H7 (cell line): Measurements from ENCODE around the gene H2BW1. TPM values are rescaled to one million over a fixed set of nuclear protein-coding genes. Genes with fewer than 3 reads are reported as not detected.
"Not testable (repeated sequence)": the region's sequence is repeated elsewhere in the genome, so short reads cannot be mapped to it uniquely, and the experiment has no call there.

Experiments used
- DNase-seq: peaks from one replicate; pipeline ENCODE4 v3.0.0; 2012
- H3K27me3 ChIP-seq: 2 replicates; pipeline ENCODE4 v1.6.0; 2011; ENCODE audit warnings: mild to moderate bottlenecking, low read length; ENCODE audit not compliant: control insufficient read depth, insufficient read depth
- H3K36me3 ChIP-seq: replicated peaks from 2 replicates; pipeline ENCODE4 v1.5.1; 2011; ENCODE audit warnings: low read length; ENCODE audit not compliant: control insufficient read depth, insufficient read depth
- H3K4me3 ChIP-seq: 2 replicates; pipeline ENCODE4 v1.5.1; 2011; ENCODE audit warnings: low read depth, mild to moderate bottlenecking, control low read depth, low read length, moderate library complexity; ENCODE audit not compliant: insufficient read depth
- total RNA-seq: library from RNA; depleted of rRNA; stranded (reverse); fragments of >200 nt; shearing (Covaris generic); gene quantifications from 2 replicates; pipeline ENCODE4 v1.2.3, GENCODE V29; 2014; rRNA removed

H2BW1 gene, protein sequence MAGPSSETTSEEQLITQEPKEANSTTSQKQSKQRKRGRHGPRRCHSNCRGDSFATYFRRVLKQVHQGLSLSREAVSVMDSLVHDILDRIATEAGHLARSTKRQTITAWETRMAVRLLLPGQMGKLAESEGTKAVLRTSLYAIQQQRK
- not detected in 2 replicates for total RNA-seq

DNA sequence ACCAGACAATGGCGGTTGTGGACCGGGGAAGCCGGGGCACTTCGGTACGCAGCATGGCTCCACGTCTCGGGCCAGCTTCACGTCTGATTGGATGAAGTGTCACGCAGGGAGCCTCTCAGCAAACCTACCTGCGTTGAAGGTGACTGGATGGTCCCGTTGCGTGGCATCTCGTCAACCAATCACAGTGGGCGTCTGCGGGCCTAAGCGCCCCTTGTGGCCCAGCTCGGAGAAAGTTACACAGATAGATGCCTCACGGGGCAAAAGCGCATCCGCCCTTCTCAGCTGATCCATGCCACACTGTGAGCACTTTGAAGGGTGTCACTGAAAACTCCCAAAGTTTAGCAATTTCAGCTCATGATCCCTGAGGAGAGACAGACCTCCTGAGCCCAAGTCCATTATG lies at the start of gene H2BW1:
H2BW1 (minus strand) TSS at position 103 of the 400 bp plus-strand sequence. CDS start 132 bp downstream, outside the sequence.
- H3K4me3 ChIP-seq: no peak within 1 kb of the TSS
- H3K36me3 ChIP-seq: no peaks in the 10 kb centered on the region
- no peaks in the 10 kb centered on the region for H3K27me3 ChIP-seq
- DNase-seq: peak; percentile 23

DNA sequence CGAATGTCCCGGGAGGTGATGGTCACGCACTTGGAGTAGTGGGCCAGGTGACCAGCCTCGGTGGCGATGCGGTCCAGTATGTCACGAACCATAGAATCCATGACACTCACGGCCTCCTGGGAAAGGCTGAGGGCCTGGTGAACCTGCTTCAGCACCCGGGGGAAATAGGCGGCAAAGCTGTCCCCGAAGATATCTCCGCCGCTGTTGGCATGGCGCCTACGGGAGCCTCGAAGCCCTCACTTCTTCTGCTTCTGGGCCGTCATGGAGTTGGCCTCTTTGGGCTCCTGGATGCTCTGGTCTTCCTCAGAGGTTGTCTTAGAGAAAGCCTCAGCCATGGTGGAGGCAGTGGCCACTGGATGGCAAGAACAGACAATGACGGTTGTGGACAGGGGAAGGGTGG lies 49.1 kb upstream of the H2BW1 start:
- H3K27me3 ChIP-seq, H3K4me3 ChIP-seq, H3K36me3 ChIP-seq, DNase-seq: not testable (repeated sequence)

DNA sequence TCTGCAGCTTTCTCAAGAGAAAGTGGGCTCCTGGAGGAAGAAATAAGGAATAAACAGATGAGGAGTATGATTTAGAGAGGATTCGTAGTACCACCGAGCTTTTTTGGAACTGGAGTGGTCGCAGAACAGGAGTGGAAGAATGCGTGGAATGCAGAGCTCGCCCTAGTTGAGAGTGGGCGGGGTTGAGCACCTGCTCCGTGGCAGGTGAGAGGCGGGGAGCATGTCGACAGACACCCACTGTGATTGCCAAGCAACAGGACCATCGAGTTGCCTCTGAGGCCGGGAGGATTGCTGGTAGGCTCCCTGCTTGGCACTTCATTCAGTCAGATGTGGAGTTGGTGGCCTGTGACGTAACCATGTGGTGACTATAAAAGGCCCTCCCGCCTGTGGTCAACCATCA lies 41.4 kb upstream of the H2BW1 start:
- not testable (repeated sequence) for H3K27me3 ChIP-seq, H3K4me3 ChIP-seq, DNase-seq, H3K36me3 ChIP-seq

DNA sequence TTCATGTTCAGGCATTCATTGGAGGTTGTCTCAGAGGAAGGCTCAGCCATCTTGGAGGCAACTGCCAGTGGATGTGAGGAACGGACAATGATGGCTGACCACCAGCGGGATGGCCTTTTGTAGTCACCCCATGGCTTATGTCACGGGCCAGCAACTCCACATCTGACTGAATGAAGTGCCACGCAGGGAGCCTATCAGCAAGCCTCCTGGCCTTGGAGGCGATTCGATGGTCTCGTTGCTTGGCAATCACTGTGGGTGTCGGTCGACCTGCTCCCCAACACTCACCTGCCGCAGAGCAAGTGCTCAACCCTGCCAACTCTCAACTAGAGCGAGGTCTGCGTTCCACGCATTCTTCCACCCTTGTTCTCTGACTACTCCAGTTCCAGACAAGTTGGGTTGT lies 33.7 kb upstream of the H2BW1 start:
- no peak for DNase-seq

DNA sequence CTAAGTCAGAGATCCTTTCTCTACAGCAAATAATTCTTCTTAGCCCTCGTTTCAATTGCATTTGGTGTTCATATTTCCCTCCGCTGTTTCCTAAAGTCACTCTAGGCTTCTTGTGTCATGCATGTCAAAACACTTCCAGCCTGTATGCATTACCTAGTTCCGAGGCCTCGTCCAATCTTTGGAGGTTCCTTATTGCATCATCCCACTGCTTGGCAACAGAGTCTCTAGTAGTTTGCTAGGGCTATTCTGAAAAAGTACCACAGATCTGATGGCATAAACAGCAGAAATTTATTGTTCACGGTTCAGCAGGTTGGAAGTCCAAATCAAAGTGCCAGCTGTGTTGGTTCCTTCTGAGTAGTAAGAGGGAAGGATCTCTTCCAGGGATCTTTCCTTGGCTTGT lies 32.1 kb upstream of the H2BW1 start:
- Histone ChIP-seq H3K36me3 (no peaks in the 10 kb centered on the region), H3K4me3 (no peak overlapping the region), H3K27me3 (no peaks in the 10 kb centered on the region)
- no peak for DNase-seq

More for the DNA sequence above, 33.7 kb upstream of the H2BW1 start:
- H3K4me3 ChIP-seq: no peak overlapping the region
- no peaks in the 10 kb centered on the region for H3K27me3 ChIP-seq
- no peaks in the 10 kb centered on the region for H3K36me3 ChIP-seq

DNA sequence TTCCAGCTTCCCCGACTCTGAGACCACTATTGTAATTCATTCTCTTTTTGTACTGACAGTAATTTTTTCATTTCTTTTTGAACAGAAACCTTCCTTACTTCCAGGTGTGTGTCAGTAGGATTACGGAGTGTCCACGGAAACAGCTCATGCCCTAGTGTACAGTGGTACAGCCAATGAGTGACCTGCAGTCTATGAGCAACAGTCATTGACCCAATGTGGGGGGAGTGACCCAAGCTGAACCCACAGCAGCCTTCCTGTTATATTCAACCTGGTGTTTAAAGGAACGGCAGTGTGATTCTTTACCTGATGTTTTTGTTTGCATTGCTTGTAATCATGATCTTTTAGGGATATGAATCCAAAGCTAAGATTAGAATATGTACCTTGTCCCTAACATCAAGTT lies 27.5 kb upstream of the H2BW1 start:
- DNase-seq: no peak
- H3K36me3 ChIP-seq: no peaks in the 10 kb centered on the region
- H3K4me3 ChIP-seq: no peak overlapping the region
- H3K27me3 ChIP-seq: no peaks in the 10 kb centered on the region

DNA sequence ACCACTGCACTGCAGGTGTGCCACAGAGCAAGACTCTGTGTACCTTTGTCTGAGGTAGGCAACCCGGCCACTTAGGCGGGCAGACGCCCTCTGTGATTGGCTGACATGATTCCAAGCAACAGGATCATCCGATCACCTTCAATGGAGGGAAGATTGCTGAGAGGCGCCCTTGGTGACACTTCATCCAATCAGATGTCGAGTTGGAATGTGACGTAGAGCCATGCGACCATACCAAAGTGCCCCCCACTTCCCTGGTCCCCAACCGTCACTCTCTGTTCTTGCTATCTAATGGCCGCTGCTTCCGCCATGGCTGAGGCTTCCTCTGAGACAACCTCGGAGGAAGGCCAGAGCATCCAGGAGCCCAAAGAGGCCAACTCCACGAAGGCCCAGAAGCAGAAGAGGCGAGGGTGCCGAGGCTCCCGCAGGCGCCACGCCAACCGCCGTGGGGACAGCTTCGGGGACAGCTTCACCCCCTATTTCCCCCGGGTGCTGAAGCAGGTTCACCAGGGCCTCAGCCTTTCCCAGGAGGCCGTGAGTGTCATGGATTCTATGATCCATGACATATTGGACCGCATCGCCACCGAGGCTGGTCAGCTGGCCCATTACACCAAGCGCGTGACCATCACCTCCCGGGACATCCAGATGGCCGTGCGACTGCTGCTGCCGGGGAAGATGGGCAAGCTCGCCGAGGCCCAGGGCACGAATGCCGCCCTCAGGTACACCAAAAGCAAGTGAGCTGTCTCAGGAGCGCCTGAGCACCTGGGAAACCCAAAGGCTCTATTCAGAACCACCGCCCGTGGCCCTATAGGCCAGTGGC lies 26.4 kb upstream of the H2BW1 start, which contains the start of gene H2BW2:
H2BW2 (plus strand) TSS at position 268 of the 817 bp plus-strand sequence; CDS start at position 307, 39 bp downstream.
- no peaks in the 10 kb centered on the region for H3K36me3 ChIP-seq
- H3K27me3 ChIP-seq: no peaks in the 10 kb centered on the region
- DNase-seq: no peak
- no peak within 1 kb of the TSS for H3K4me3 ChIP-seq

DNA sequence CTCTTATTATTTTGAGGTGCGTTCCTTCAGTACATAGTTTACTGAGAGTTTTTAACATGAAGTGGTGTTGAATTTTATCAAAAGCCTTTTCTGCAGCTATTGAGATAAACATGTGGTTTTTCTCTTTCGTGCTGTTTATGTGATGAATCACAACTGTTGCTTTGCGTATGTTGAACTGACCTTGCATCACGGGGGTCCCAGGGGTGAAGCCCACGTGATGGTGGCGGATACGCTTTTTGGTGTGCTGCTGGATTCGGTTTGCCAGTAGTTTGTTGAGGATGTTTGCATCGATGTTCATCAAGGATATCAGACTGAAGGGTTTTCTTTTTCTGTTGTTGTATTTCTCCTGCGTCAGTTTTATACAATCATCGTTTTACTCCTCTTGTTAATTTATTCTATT lies 4.6 kb upstream of the H2BW1 start:
- no peaks in the 10 kb centered on the region for H3K27me3 ChIP-seq
- no peaks in the 10 kb centered on the region for H3K36me3 ChIP-seq

DNA sequence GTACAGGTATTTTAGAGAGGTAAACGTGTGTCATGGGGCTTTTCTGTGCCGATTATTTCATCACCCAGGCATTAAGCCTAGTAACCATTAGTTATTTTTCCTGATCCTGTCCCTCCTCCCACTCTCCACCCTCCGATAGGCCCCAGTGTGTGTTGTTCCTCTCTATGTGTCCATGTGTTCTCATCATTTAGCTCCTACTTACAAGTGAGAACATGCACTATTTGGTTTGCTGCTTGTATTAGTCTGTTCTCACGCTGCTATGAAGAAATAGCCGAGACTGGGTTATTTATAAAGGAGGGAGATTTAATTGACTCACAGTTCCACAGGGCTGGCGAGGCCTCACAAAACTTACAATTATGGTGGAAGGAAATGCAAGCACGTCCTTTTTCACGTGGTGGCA lies 2.1 kb upstream of the H2BW1 start:
- DNase-seq, H3K36me3 ChIP-seq, H3K4me3 ChIP-seq, H3K27me3 ChIP-seq: not testable (repeated sequence)

More for the DNA sequence above, 4.6 kb upstream of the H2BW1 start:
- no peak for DNase-seq
- H3K4me3 ChIP-seq: no peak overlapping the region

DNA sequence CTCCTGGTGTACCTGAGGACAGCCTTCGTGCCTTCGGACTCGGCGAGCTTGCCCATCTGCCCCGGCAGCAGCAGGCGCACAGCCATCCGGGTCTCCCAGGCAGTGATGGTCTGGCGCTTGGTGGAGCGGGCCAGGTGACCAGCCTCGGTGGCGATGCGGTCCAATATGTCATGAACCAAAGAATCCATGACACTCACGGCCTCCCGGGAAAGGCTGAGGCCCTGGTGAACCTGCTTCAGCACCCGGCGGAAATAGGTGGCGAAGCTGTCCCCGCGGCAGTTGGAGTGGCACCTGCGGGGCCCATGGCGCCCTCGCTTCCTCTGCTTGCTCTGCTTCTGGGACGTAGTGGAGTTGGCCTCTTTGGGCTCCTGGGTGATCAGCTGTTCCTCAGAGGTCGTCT lies 350 bp downstream of the H2BW1 start:
- no peaks in the 10 kb centered on the region for H3K27me3 ChIP-seq
- no peak overlapping the region for H3K4me3 ChIP-seq
- no peak for DNase-seq
- no peaks in the 10 kb centered on the region for H3K36me3 ChIP-seq

DNA sequence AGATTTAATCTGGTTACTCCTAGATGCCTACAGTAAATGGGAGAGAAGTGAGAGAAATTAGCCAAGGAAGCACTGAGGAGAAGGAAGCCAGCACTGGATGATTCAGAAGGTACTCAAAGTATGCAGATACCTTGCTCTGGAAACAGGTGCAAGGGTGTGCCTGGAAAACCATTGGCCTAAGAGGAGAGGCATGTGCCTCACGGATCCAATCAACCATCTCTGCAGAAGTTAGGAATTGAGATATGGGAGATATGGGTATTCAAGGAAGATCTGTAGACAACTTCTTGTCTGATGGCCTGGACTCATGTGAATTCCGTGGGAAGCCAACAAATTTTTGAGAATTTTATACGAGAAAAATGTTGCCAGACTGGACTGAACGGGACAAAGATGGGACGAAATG lies 4.7 kb downstream of the H2BW1 start:
- H3K27me3 ChIP-seq: no peaks in the 10 kb centered on the region
- no peaks in the 10 kb centered on the region for H3K36me3 ChIP-seq
- no peak for DNase-seq
- H3K4me3 ChIP-seq: no peak overlapping the region

DNA sequence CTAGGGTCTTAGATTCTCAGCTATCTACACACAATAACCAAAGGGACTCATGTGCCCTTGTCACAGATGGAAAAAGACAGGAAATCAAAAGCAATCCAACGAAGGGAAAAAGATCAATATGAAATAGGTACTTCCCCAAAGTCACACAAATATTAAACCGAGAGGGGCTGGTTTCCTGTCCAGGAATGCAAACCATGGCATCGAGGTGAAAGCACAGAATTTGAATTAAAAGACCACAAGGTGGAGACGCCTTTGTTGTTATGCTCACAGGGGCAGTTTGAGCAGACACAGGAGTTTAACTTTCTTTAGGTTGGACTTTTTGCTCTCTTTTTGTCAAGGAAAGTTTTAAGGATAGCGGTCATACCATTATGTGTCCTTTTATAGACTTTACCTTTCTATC lies 14.3 kb downstream of the H2BW1 start:
- DNase-seq: no peak
- Histone ChIP-seq H3K36me3 (no peaks in the 10 kb centered on the region), H3K27me3 (no peaks in the 10 kb centered on the region; the same call in 1 of the 2 replicates), H3K4me3 (no peak overlapping the region)

DNA sequence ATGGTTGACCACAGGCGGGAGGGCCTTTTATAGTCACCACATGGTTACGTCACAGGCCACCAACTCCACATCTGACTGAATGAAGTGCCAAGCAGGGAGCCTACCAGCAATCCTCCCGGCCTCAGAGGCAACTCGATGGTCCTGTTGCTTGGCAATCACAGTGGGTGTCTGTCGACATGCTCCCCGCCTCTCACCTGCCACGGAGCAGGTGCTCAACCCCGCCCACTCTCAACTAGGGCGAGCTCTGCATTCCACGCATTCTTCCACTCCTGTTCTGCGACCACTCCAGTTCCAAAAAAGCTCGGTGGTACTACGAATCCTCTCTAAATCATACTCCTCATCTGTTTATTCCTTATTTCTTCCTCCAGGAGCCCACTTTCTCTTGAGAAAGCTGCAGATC lies 30.0 kb downstream of the H2BW1 start:
- DNase-seq, H3K36me3 ChIP-seq, H3K27me3 ChIP-seq, H3K4me3 ChIP-seq: not testable (repeated sequence)

DNA sequence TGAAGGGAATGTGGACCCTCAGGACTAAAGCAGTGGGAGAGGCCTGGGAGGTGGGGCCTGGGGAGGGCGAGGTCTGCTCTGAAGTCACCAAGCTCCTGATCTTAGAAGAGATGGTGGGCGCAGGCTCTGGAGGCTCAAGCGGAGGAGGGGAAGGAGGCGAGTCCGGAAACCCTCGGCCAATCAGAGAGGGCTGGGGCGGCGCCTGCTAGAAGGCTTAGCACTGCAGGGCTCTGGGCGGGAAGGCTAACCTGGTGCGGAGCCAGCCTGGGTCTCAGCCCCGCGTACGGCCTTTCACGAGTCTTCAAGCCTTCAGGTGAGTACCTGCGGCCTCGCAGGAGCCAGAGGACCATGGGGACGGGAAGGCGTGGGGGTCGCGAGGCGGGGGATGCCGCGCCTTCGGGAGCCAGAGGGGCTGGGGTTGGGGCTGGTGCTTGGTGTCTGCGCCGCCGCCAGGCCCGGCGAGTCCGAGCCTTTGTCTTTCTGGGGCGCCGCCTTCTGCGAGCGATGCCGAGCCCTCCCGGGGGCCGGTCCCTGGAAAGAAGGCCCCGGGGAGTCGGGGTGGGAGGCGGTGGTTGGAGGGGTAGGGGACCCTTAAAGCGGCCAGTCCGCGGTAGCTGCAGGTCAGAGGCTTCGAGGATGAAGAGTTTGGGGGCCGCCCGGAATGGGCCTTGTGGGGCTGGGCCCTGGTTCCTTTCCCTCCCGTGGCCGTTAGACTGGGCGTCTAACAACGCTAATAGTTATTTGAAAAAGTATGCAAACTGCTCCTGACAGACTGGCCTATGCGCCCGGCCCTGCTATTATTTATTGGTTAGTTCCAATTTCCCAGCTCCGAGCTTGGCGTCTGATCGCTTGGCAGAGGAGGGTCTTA lies 50.9 kb downstream of the H2BW1 start, which contains the start of gene TMSB15B:
TMSB15B (plus strand) TSS at position 217 of the 868 bp plus-strand sequence.
- not testable (repeated sequence) for DNase-seq, H3K36me3 ChIP-seq, H3K4me3 ChIP-seq, H3K27me3 ChIP-seq
